Measurements from ENCODE around the gene IRF2BP2. TPM values are rescaled to one million over a fixed set of nuclear protein-coding genes. Genes with fewer than 3 reads are reported as not detected.

The IRF2BP2 gene
- total RNA-seq = 84.3 and 114 TPM in 2 replicates

GRCh38 chr1:234610061-234610665 lies at the start of gene IRF2BP2:
IRF2BP2 (minus strand) TSS chr1:234610178; CDS start chr1:234609494, 684 bp downstream.

Other genes starting within 250 kb of the IRF2BP2 start
- 20.1 and 20.7 TPM in 2 replicates for gene COA6, start 236.7 kb downstream of the IRF2BP2 start, total RNA-seq
- gene TARBP1, start 131.0 kb downstream of the IRF2BP2 start, total RNA-seq = 21.6 and 26.5 TPM in 2 replicates

All from smooth muscle cell of bladder (primary cell).